Measurements from ENCODE around the gene NAPG. TPM values are rescaled to one million over a fixed set of nuclear protein-coding genes. Genes with fewer than 3 reads are reported as not detected.

The NAPG gene
- total and polyA plus RNA-seq, 4 donors = 8.1 to 23.0 (median 14.6) TPM

- no peak for TF ChIP-seq ZBTB33 (IDR thresholded peaks at IDR 0.05)
- no peak for TF ChIP-seq MAX (IDR thresholded peaks at IDR 0.05)
- TF ChIP-seq FOXA1 (IDR thresholded peaks at IDR 0.05) = no peak
- no peak for TF ChIP-seq FOXA2 (IDR thresholded peaks at IDR 0.05)
- TF ChIP-seq TAF1 (conservative IDR thresholded peaks at IDR 0.05) = no peak
- TF ChIP-seq NR2F2 (IDR thresholded peaks at IDR 0.05) = no peak
- no peak for TF ChIP-seq YY1 (IDR thresholded peaks at IDR 0.05)
- TF ChIP-seq REST (IDR thresholded peaks at IDR 0.05) = no peak
- no peak for TF ChIP-seq GABPA (IDR thresholded peaks at IDR 0.05 in 1 of 2, conservative IDR thresholded peaks at IDR 0.05 in 1 of 2)
- no peak for TF ChIP-seq HNF4A (conservative IDR thresholded peaks at IDR 0.05)
- no peak for TF ChIP-seq ATF3 (IDR thresholded peaks at IDR 0.05)
- no peak for TF ChIP-seq CTCF (IDR thresholded peaks at IDR 0.05; ENCODE audit: low read depth, low read length, missing input control)
- TF ChIP-seq RAD21 (IDR thresholded peaks at IDR 0.05) = no peak
- DNase-seq (ENCODE audit: low spot score) = no peak
- WGBS = 53% methylated on average over 11 of the region's 11 CpGs
- peak overlapping the region in 1 of 2 donors; percentile 61 for H3K9ac ChIP-seq (ENCODE audit: low read depth in 1 of 2, low read length in 2 of 2)
- peak overlapping the region in 1 of 3 donors; percentile 92 for H3K4me3 ChIP-seq (ENCODE audit: low read depth in 1 of 3, low read length in 3 of 3)
- peak overlapping the region; percentile 0 to 60 for H3K27ac ChIP-seq (ENCODE audit: low read depth in 1 of 2, low read length in 2 of 2)
- peaks cover 9 to 35% (median 20%) of the 10 kb centered on the region in 4 donors for H3K4me1 ChIP-seq (ENCODE audit: control insufficient read depth in 4 of 4, insufficient read depth in 4 of 4, low read length in 3 of 4)
- H3K9me3 ChIP-seq (ENCODE audit: control insufficient read depth in 4 of 4, low read length in 3 of 4) = no peaks in the 10 kb centered on the region
- H3K36me3 ChIP-seq (ENCODE audit: control insufficient read depth in 4 of 4, insufficient read depth in 3 of 4, low read depth in 1 of 4, low read length in 3 of 4) = no peaks in the 10 kb centered on the region
- H3K27me3 ChIP-seq (ENCODE audit: control insufficient read depth in 4 of 4, insufficient read depth in 4 of 4, low read length in 3 of 4) = no peaks in the 10 kb centered on the region
Observed at GRCh38 chr18:10524507-10525370, 1.1 kb upstream of the NAPG start.

GRCh38 chr18:10525371-10525691, 496 bp upstream of the NAPG start:
- no peaks in the 10 kb centered on the region for H3K27me3 ChIP-seq (ENCODE audit: control insufficient read depth in 4 of 4, insufficient read depth in 4 of 4, low read length in 3 of 4)
- peak overlapping the region in 1 of 2 donors; percentile 61 for H3K9ac ChIP-seq (ENCODE audit: low read depth in 1 of 2, low read length in 2 of 2)
- H3K4me1 ChIP-seq (ENCODE audit: control insufficient read depth in 4 of 4, insufficient read depth in 4 of 4, low read length in 3 of 4) = peaks cover 9 to 30% (median 20%) of the 10 kb centered on the region in 4 donors
- no peaks in the 10 kb centered on the region for H3K36me3 ChIP-seq (ENCODE audit: control insufficient read depth in 4 of 4, insufficient read depth in 3 of 4, low read depth in 1 of 4, low read length in 3 of 4)
- TF ChIP-seq TAF1 (conservative IDR thresholded peaks at IDR 0.05) (peak; percentile 4), FOXA2 (IDR thresholded peaks at IDR 0.05) (no peak), YY1 (IDR thresholded peaks at IDR 0.05) (no peak), CTCF (IDR thresholded peaks at IDR 0.05; ENCODE audit: low read depth, low read length, missing input control) (no peak), JUND (IDR thresholded peaks at IDR 0.05) (no peak), RXRA (IDR thresholded peaks at IDR 0.05) (no peak)
- no peaks in the 10 kb centered on the region for H3K9me3 ChIP-seq (ENCODE audit: control insufficient read depth in 4 of 4, low read length in 3 of 4)
- no peak for DNase-seq (ENCODE audit: low spot score)
- H3K27ac ChIP-seq (ENCODE audit: low read depth in 1 of 2, low read length in 2 of 2) = peak overlapping the region; percentile 0 to 60
- WGBS = 65% methylated on average over 7 of the region's 7 CpGs
- H3K4me3 ChIP-seq (ENCODE audit: low read depth in 1 of 3, low read length in 3 of 3) = peak overlapping the region; percentile 92 to 98 (median 97)
